BJ (cell line): ENCODE measurements around the gene NDUFS3. TPM values are rescaled to one million over a fixed set of nuclear protein-coding genes. Genes with fewer than 3 reads are reported as not detected.
A peak's percentile ranks its signal among the peaks of the same experiment; 100 is the strongest.

Source experiments
- CTCF ChIA-PET: fragments of 350-600 bp; formaldehyde crosslinking; extraction: SDS; loops from one replicate; lab custom pipeline; 2021; ENCODE audit warnings: antibody characterized with exemption, inconsistent platforms; lab: Yijun Ruan, JAX
- POLR2A ChIA-PET: fragments of 300-600 bp; sonication (Branson Sonifier 250); formaldehyde crosslinking; extraction: SDS; loops from one replicate; lab custom pipeline; 2021; ENCODE audit warnings: antibody characterized with exemption; lab: Charles Lee
- DNase-seq: peaks from one replicate; pipeline ENCODE4 v3.0.0-alpha.2; 2011; ENCODE audit warnings: low read depth
- H3K27me3 ChIP-seq: 2 replicates; pipeline ENCODE4 v1.6.0; 2011; ENCODE audit warnings: low read length; ENCODE audit not compliant: control insufficient read depth, insufficient read depth
- H3K36me3 ChIP-seq: 2 replicates; pipeline ENCODE4 v1.5.1; 2011; ENCODE audit warnings: low read length; ENCODE audit not compliant: control insufficient read depth, insufficient read depth
- H3K4me3 ChIP-seq: 2 replicates; pipeline ENCODE4 v1.5.1; 2011; ENCODE audit warnings: low read depth, mild to moderate bottlenecking, control low read depth, low read length
- CTCF ChIP-seq: IDR thresholded peaks from 2 replicates; pipeline ENCODE4 v1.5.1; 2011; ENCODE audit warnings: low read depth, mild to moderate bottlenecking, control low read depth, inconsistent platforms, low read length, moderate library complexity; ENCODE audit not compliant: insufficient read depth
- polyA plus RNA-seq: library from polyadenylated mRNA; depleted of rRNA; stranded (reverse); fragments of >200 nt; gene quantifications from 2 replicates; pipeline ENCODE4 v1.2.3, GENCODE V29; 2011

The NDUFS3 gene
- polyA plus RNA-seq, 1 experiment = 98.0 TPM

GRCh38 chr11:47569646-47570045 is 9.2 kb upstream of the NDUFS3 start:
- Histone ChIP-seq H3K36me3 (peaks cover 8% of the 10 kb centered on the region), H3K27me3 (no peaks in the 10 kb centered on the region), H3K4me3 (no peak overlapping the region)
- POLR2A ChIA-PET = no interaction called here
- CTCF ChIA-PET = no interaction called here
- TF ChIP-seq CTCF = no peak
- DNase-seq = no peak

GRCh38 chr11:47570651-47571356 is 8.1 kb upstream of the NDUFS3 start:
- CTCF ChIA-PET = no interaction called here
- H3K36me3 ChIP-seq = peaks cover 11% of the 10 kb centered on the region
- no peak for TF ChIP-seq CTCF

GRCh38 chr11:47571357-47571729 is 7.5 kb upstream of the NDUFS3 start:
- Histone ChIP-seq H3K4me3 (no peak overlapping the region), H3K36me3 (peaks cover 11% of the 10 kb centered on the region), H3K27me3 (no peaks in the 10 kb centered on the region)
- POLR2A ChIA-PET = no interaction called here
- no peak for TF ChIP-seq CTCF
- no peak for DNase-seq
- CTCF ChIA-PET = no interaction called here

More at GRCh38 chr11:47570651-47571356, 8.1 kb upstream of the NDUFS3 start:
- H3K4me3 ChIP-seq = no peak overlapping the region
- no peaks in the 10 kb centered on the region for H3K27me3 ChIP-seq
- POLR2A ChIA-PET = interaction anchor here (0.6 kb wide), 1 partner anchor 39 kb away, joined by 3 read pairs; no protein-coding TSS in a partner anchor
- DNase-seq = no peak

- peak; percentile 42 for DNase-seq
- H3K4me3 ChIP-seq = no peak overlapping the region
- ChIA-PET CTCF (interaction anchor here (1.2 kb wide), 1 partner anchor 45 kb away, joined by 3 read pairs; no protein-coding TSS in a partner anchor), POLR2A (no interaction called here)
- no peaks in the 10 kb centered on the region for H3K27me3 ChIP-seq
- no peak for TF ChIP-seq CTCF
- H3K36me3 ChIP-seq = peaks cover 11% of the 10 kb centered on the region
These were observed 7.0 kb upstream of the NDUFS3 start for GRCh38 chr11:47571895-47572294.

- ChIA-PET CTCF (interaction anchor here (1.2 kb wide), 1 partner anchor 44 kb away, joined by 3 read pairs; no protein-coding TSS in a partner anchor), POLR2A (no interaction called here)
- Histone ChIP-seq H3K27me3 (no peaks in the 10 kb centered on the region), H3K4me3 (no peak overlapping the region), H3K36me3 (peaks cover 11% of the 10 kb centered on the region)
- DNase-seq = no peak
- TF ChIP-seq CTCF = no peak
These were observed 6.1 kb upstream of the NDUFS3 start for GRCh38 chr11:47572715-47573255.
